Measurements from ENCODE around the gene BTN3A1.

- TF ChIP-seq CTCF (conservative IDR thresholded peaks at IDR 0.05 in 1 of 2, IDR thresholded peaks at IDR 0.05 in 1 of 2; ENCODE audit: extremely low read depth in 1 of 2, insufficient read depth in 1 of 2, low read depth in 1 of 2, low read length in 2 of 2): no peak
- no peak for TF ChIP-seq EZH2 (IDR thresholded peaks at IDR 0.05; ENCODE audit: borderline replicate concordance, low read length)
Measured at GRCh38 chr6:26436018-26436417, 33.9 kb downstream of the BTN3A1 start.
